ENCODE measurements around the gene PIF1. TPM values are rescaled to one million over a fixed set of nuclear protein-coding genes. Genes with fewer than 3 reads are reported as not detected.
"Not testable (repeated sequence)": the region's sequence is repeated elsewhere in the genome, so short reads cannot be mapped to it uniquely, and the experiment has no call there.

PIF1 gene
- total RNA-seq, 1 experiment from 2014 or later, result 67.6 TPM

DNA sequence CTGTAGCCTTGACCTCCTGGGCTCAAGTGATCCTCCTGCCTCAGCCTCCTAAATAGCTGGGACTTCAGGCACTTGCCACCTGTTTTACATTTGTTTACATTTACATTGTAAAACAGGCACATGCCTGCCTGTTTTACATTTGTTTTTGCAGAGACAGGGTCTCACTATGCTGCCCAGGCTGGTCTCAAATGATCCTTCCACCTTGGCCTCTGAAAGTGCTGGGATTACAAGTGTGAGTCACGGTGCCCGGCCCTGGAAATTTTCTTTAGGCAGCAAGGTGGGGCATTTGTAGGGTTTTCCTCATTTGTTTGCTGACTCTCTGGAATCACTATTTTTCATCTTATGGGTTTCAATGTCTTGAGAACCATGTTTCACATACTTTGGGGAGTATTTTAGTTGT lies 25.0 kb downstream of the PIF1 start:
- Histone ChIP-seq H3K36me3 (ENCODE audit: low read depth) (no peaks in the 10 kb centered on the region), H3K4me2 (no peak overlapping the region), H3K27me3 (ENCODE audit: insufficient read depth, low read depth) (no peaks in the 10 kb centered on the region), H3K9me2 (ENCODE audit: insufficient read depth) (no peaks in the 10 kb centered on the region), H4K20me1 (ENCODE audit: insufficient read depth) (no peaks in the 10 kb centered on the region), H3K4me3 (no peak overlapping the region), H2AFZ (no peak overlapping the region), H3K9me3 (ENCODE audit: insufficient read depth, low read depth) (no peaks in the 10 kb centered on the region), H3K27ac (no peak overlapping the region), H3K79me2 (ENCODE audit: low read depth) (no peaks in the 10 kb centered on the region), H3K4me1 (replicated peaks; ENCODE audit: insufficient read depth) (no peaks in the 10 kb centered on the region), H3F3A (ENCODE audit: insufficient read depth, low read depth) (no peaks in the 10 kb centered on the region)
- peak in 1 of 2 experiments; percentile 8 for DNase-seq
- TF ChIP-seq, protein P1, sequence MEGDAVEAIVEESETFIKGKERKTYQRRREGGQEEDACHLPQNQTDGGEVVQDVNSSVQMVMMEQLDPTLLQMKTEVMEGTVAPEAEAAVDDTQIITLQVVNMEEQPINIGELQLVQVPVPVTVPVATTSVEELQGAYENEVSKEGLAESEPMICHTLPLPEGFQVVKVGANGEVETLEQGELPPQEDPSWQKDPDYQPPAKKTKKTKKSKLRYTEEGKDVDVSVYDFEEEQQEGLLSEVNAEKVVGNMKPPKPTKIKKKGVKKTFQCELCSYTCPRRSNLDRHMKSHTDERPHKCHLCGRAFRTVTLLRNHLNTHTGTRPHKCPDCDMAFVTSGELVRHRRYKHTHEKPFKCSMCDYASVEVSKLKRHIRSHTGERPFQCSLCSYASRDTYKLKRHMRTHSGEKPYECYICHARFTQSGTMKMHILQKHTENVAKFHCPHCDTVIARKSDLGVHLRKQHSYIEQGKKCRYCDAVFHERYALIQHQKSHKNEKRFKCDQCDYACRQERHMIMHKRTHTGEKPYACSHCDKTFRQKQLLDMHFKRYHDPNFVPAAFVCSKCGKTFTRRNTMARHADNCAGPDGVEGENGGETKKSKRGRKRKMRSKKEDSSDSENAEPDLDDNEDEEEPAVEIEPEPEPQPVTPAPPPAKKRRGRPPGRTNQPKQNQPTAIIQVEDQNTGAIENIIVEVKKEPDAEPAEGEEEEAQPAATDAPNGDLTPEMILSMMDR (conservative IDR thresholded peaks at IDR 0.05), result no peak
- no peak for TF ChIP-seq EZH2 (IDR thresholded peaks at IDR 0.05; ENCODE audit: low read depth)
- intact Hi-C loops (cut with micrococcal nuclease; ENCODE audit: unreplicated experiment), result no loop called here
- POLR2A ChIA-PET (ENCODE audit: unreplicated experiment), result interaction anchor here (0.6 kb wide), 1 partner anchor 40 kb away, joined by 4 read pairs; no protein-coding TSS in a partner anchor
- no TSS peak for BruUV-seq (replicated peaks)
- CTCF ChIA-PET, result interaction anchor here (0.6 kb wide), 2 partner anchors 8 to 73 kb away, joined by 3 to 4 read pairs; no protein-coding TSS in a partner anchor

DNA sequence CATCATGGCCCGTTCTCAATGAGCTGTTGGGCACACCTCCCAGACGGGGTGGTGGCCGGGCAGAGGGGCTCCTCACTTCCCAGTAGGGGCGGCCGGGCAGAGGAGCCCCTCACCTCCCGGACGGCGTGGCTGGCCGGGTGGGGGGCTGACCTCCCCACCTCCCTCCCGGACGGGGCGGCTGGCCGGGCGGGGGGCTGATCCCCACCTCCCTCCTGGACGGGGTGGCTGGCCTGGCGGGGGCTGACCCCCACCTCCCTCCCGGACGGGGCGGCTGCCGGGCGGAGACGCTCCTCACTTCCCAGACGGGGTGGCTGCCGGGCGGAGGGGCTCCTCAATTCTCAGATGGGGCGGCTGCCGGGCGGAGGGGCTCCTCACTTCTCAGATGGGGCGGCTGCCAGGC lies 26.5 kb downstream of the PIF1 start:
- H4K20me1 ChIP-seq (ENCODE audit: insufficient read depth); BruUV-seq (replicated peaks); H3K4me2 ChIP-seq; intact Hi-C loops (cut with micrococcal nuclease; ENCODE audit: unreplicated experiment); H3K36me3 ChIP-seq (ENCODE audit: low read depth); POLR2A ChIA-PET (ENCODE audit: unreplicated experiment); H3F3A ChIP-seq (ENCODE audit: insufficient read depth, low read depth); H2AFZ ChIP-seq; H3K9me3 ChIP-seq (ENCODE audit: insufficient read depth, low read depth); H3K27ac ChIP-seq; H3K4me3 ChIP-seq; H3K27me3 ChIP-seq (ENCODE audit: insufficient read depth, low read depth); CTCF ChIA-PET; H3K79me2 ChIP-seq (ENCODE audit: low read depth); H3K4me1 ChIP-seq (replicated peaks; ENCODE audit: insufficient read depth); DNase-seq; H3K9me2 ChIP-seq (ENCODE audit: insufficient read depth): not testable (repeated sequence)

DNA sequence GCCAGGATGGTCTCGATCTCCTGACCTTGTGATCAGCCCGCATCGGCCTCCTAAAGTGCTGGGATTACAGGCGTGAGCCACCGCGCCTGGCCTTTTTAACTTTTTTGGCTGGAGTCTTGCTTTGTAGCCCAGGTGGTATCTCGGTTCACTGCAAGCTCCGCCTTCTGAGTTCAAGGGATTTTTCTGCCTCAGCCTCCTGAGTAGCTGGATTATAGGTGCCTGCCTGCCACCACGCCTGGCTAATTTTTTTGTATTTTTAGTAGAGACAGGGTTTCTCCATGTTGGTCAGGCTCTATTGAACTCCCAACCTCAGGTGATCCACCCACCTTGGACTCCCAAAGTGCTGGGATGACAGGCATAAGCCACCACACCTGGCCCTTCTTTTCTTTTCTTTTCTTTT lies 29.5 kb downstream of the PIF1 start:
- DNase-seq; H3K9me3 ChIP-seq (ENCODE audit: insufficient read depth, low read depth); H3K4me3 ChIP-seq; H3K27me3 ChIP-seq (ENCODE audit: insufficient read depth, low read depth); CTCF ChIA-PET; H3K9me2 ChIP-seq (ENCODE audit: insufficient read depth); H3F3A ChIP-seq (ENCODE audit: insufficient read depth, low read depth); H3K4me2 ChIP-seq; H3K79me2 ChIP-seq (ENCODE audit: low read depth); H4K20me1 ChIP-seq (ENCODE audit: insufficient read depth); H3K36me3 ChIP-seq (ENCODE audit: low read depth); H2AFZ ChIP-seq; intact Hi-C loops (cut with micrococcal nuclease; ENCODE audit: unreplicated experiment); H3K4me1 ChIP-seq (replicated peaks; ENCODE audit: insufficient read depth); POLR2A ChIA-PET (ENCODE audit: unreplicated experiment); H3K27ac ChIP-seq; BruUV-seq (replicated peaks): not testable (repeated sequence)

DNA sequence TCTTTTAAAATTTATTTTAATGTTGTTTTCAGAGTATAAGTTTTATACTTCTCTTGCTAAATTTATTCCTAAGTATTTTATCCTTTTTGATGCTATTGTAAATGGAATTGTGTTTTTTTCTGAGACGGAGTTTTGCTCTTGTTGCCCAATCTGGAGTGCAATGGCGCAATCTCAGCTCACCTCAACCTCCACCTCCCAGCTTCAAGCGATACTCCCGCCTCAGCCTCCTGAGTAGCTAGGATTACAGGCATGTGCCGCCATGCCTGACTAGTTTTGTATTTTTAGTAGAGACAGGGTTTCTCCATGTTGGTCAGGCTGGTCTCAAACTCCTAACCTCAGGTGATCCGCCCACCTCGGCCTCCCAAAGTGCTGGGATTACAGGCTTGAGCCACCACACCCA lies 30.1 kb downstream of the PIF1 start:
- BruUV-seq (replicated peaks); H3K4me1 ChIP-seq (replicated peaks; ENCODE audit: insufficient read depth); DNase-seq; H3K4me2 ChIP-seq; H4K20me1 ChIP-seq (ENCODE audit: insufficient read depth); H3K79me2 ChIP-seq (ENCODE audit: low read depth); CTCF ChIA-PET; intact Hi-C loops (cut with micrococcal nuclease; ENCODE audit: unreplicated experiment); H3K27me3 ChIP-seq (ENCODE audit: insufficient read depth, low read depth); POLR2A ChIA-PET (ENCODE audit: unreplicated experiment); H3K9me3 ChIP-seq (ENCODE audit: insufficient read depth, low read depth); H3K36me3 ChIP-seq (ENCODE audit: low read depth); H2AFZ ChIP-seq; H3F3A ChIP-seq (ENCODE audit: insufficient read depth, low read depth); H3K9me2 ChIP-seq (ENCODE audit: insufficient read depth); H3K4me3 ChIP-seq; H3K27ac ChIP-seq: not testable (repeated sequence)

DNA sequence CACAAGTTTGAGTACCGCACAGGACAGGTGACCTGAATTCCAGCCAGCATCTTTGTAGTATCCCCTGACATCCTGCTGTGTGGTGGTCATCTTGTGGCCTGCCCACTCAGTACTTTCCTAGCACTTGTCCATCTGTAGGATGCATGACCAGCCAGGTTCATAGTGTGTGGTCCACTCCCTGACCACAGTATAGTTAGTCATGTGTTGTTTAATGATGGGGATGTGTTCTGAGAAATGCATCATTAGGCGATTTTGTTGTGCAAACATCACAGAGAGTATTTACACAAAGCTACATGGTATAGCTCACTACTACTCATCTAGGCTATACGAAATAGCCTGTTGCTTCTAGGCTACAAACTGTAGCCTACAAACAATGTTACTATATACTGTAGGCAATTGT lies 33.2 kb downstream of the PIF1 start:
- H3K9me3 ChIP-seq (ENCODE audit: insufficient read depth, low read depth), result no peaks in the 10 kb centered on the region
- H3F3A ChIP-seq (ENCODE audit: insufficient read depth, low read depth), result no peaks in the 10 kb centered on the region
- H3K4me2 ChIP-seq, result no peak overlapping the region
- no TSS peak for BruUV-seq (replicated peaks)
- H3K4me3 ChIP-seq, result no peak overlapping the region
- no peak overlapping the region for H3K27ac ChIP-seq
- TF ChIP-seq, protein P1 (conservative IDR thresholded peaks at IDR 0.05), result no peak
- no peak for TF ChIP-seq EZH2 (IDR thresholded peaks at IDR 0.05; ENCODE audit: low read depth)
- intact Hi-C loops (cut with micrococcal nuclease; ENCODE audit: unreplicated experiment), result no loop called here
- DNase-seq, result peak in 1 of 2 experiments; percentile 40
- H2AFZ ChIP-seq, result no peak overlapping the region
- H3K36me3 ChIP-seq (ENCODE audit: low read depth), result no peaks in the 10 kb centered on the region
- ChIA-PET POLR2A (ENCODE audit: unreplicated experiment) (no interaction called here), CTCF (interaction anchor here (0.6 to 0.7 kb wide), 2 partner anchors 8 to 286 kb away, joined by 3 to 8 read pairs; no protein-coding TSS in a partner anchor)
- H3K4me1 ChIP-seq (replicated peaks; ENCODE audit: insufficient read depth), result no peaks in the 10 kb centered on the region
- H3K27me3 ChIP-seq (ENCODE audit: insufficient read depth, low read depth), result no peaks in the 10 kb centered on the region
- no peaks in the 10 kb centered on the region for H3K9me2 ChIP-seq (ENCODE audit: insufficient read depth)
- H3K79me2 ChIP-seq (ENCODE audit: low read depth), result no peaks in the 10 kb centered on the region
- no peaks in the 10 kb centered on the region for H4K20me1 ChIP-seq (ENCODE audit: insufficient read depth)
